Type B pancreatic cell (in vitro differentiated cells): ENCODE data around the gene SCRN1. TPM values are rescaled to one million over a fixed set of nuclear protein-coding genes. Genes with fewer than 3 reads are reported as not detected.

ENCODE experiments used
- DNase-seq: peaks from one replicate; pipeline ENCODE4 v3.0.0; 2021; ENCODE audit warnings: mixed read lengths; ENCODE audit not compliant: unreplicated experiment; ENCODE audit errors: extremely low spot score
- H3K27ac Mint-ChIP-seq: 2 replicates; pipeline ENCODE4 v1.8.0; 2021; ENCODE audit warnings: mild to moderate bottlenecking, mixed read lengths
- H3K27me3 Mint-ChIP-seq: 2 replicates; pipeline ENCODE4 v1.8.0; 2021; ENCODE audit warnings: mixed read lengths
- H3K36me3 Mint-ChIP-seq: 2 replicates; pipeline ENCODE4 v1.8.0; 2021; ENCODE audit warnings: mixed read lengths
- H3K4me1 Mint-ChIP-seq: one replicate; pipeline ENCODE4 v1.8.0; 2021; ENCODE audit warnings: mixed read lengths; ENCODE audit not compliant: unreplicated experiment
- H3K4me3 Mint-ChIP-seq: 2 replicates; pipeline ENCODE4 v1.8.0; 2021; ENCODE audit warnings: mild to moderate bottlenecking, mixed read lengths
- H3K9me3 Mint-ChIP-seq: 2 replicates; pipeline ENCODE4 v1.8.0; 2021; ENCODE audit warnings: mixed read lengths
- total RNA-seq: library from RNA; stranded (reverse); gene quantifications from 2 replicates; pipeline ENCODE4 v1.2.1, GENCODE V29; 2021; ENCODE audit warnings: low replicate concordance
- TF ChIP-seq, protein P1 (sequence below): fragments of 200-600 bp; sonication (generic); conservative IDR thresholded peaks from 2 replicates; pipeline ENCODE4 v1.5.0; 2021; ENCODE audit warnings: antibody characterized with exemption, mild to moderate bottlenecking

The SCRN1 gene
- total RNA-seq, 1 donor from 2014 or later = 62.7 TPM

DNA sequence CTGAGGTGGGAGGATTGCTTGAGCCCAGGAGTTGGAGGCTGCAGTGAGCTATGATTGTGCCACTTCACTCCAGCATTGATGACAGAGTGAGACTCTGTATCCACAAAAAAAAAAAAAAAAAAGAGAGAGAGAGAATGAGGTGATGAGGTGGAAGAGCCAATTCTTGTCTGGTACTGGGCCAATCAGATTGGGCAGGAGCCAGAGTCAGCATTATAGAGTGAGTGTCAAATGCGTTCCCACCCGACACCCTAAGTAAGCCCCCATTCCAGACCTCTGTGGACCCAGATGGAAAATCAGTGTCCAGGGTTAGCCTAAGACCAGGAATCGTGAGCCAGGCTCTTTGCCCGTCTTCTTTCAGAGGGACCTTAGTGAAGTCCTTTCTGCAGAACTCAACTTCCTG lies 99.3 kb downstream of the SCRN1 start:
- peaks cover under 1% of the 10 kb centered on the region for H3K27me3 Mint-ChIP-seq
- no peak overlapping the region for H3K4me3 Mint-ChIP-seq
- TF ChIP-seq, protein P1, sequence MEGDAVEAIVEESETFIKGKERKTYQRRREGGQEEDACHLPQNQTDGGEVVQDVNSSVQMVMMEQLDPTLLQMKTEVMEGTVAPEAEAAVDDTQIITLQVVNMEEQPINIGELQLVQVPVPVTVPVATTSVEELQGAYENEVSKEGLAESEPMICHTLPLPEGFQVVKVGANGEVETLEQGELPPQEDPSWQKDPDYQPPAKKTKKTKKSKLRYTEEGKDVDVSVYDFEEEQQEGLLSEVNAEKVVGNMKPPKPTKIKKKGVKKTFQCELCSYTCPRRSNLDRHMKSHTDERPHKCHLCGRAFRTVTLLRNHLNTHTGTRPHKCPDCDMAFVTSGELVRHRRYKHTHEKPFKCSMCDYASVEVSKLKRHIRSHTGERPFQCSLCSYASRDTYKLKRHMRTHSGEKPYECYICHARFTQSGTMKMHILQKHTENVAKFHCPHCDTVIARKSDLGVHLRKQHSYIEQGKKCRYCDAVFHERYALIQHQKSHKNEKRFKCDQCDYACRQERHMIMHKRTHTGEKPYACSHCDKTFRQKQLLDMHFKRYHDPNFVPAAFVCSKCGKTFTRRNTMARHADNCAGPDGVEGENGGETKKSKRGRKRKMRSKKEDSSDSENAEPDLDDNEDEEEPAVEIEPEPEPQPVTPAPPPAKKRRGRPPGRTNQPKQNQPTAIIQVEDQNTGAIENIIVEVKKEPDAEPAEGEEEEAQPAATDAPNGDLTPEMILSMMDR = no peak
- DNase-seq = no peak
- no peaks in the 10 kb centered on the region for H3K9me3 Mint-ChIP-seq
- peaks cover under 1% of the 10 kb centered on the region for H3K4me1 Mint-ChIP-seq
- H3K36me3 Mint-ChIP-seq = no peaks in the 10 kb centered on the region
- H3K27ac Mint-ChIP-seq = no peak overlapping the region

GRCh38 chr7:29889288-29889687 lies 100.3 kb downstream of the SCRN1 start:
- no peaks in the 10 kb centered on the region for H3K36me3 Mint-ChIP-seq

GRCh38 chr7:29888006-29888405 lies 101.6 kb downstream of the SCRN1 start:
- Mint-ChIP-seq H3K36me3 (no peaks in the 10 kb centered on the region), H3K27me3 (peaks cover 10% of the 10 kb centered on the region), H3K9me3 (no peaks in the 10 kb centered on the region), H3K4me3 (no peak overlapping the region), H3K4me1 (peaks cover 9% of the 10 kb centered on the region), H3K27ac (no peak overlapping the region)
- DNase-seq = no peak
- TF ChIP-seq, protein P1 = no peak

More at GRCh38 chr7:29889288-29889687, 100.3 kb downstream of the SCRN1 start:
- peaks cover 7% of the 10 kb centered on the region for H3K27me3 Mint-ChIP-seq
- H3K4me1 Mint-ChIP-seq = peaks cover 9% of the 10 kb centered on the region
- DNase-seq = no peak
- no peak overlapping the region for H3K27ac Mint-ChIP-seq
- TF ChIP-seq, protein P1 = no peak
- H3K4me3 Mint-ChIP-seq = no peak overlapping the region
- H3K9me3 Mint-ChIP-seq = no peaks in the 10 kb centered on the region

DNA sequence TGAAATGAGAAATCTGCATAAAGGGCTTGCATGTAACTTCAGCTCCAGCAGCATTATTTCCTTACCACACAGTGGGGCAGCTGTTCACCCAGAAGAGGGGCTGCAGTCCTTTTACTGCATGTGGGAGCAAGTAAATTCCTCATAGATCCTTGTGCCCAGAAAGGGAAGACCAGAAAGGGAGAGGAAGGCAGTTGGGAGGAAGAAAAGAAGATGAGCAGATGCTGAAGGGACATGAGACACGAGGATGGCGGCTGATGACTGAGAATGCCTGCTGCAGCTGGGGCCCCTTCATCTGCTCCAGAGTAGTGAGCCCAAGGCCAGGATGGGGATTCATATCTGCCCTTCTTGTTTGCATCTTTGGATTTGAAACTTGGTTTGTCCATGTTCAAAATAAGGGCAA lies 102.8 kb downstream of the SCRN1 start:
- no peak for DNase-seq
- no peaks in the 10 kb centered on the region for H3K36me3 Mint-ChIP-seq
- peaks cover 11% of the 10 kb centered on the region for H3K4me1 Mint-ChIP-seq
- TF ChIP-seq, protein P1 = no peak
- peaks cover 10% of the 10 kb centered on the region for H3K27me3 Mint-ChIP-seq
- H3K9me3 Mint-ChIP-seq = no peaks in the 10 kb centered on the region
- H3K4me3 Mint-ChIP-seq = no peak overlapping the region
- no peak overlapping the region for H3K27ac Mint-ChIP-seq

DNA sequence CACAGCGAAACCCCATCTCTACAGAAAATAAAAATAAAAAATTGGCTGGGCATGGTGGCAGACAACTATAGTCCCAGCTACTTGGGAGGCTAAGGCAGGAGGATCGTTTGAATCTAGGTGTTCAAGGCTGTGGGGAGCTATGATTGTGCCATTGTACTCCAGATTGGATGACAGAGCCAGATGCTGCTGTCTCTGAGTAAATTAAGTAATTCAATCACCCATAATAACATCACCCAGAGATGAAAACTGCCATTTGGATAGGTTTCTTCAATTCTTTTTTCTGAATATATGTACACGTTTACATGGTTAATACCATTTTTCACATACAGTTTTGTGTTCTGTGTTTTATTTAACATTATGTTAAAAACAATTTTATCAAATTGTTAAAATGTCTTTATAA lies 104.0 kb downstream of the SCRN1 start:
- no peak overlapping the region for H3K4me3 Mint-ChIP-seq

More for the DNA sequence above, 104.0 kb downstream of the SCRN1 start:
- DNase-seq = peak; percentile 11
- TF ChIP-seq, protein P1 = no peak
- H3K36me3 Mint-ChIP-seq = no peaks in the 10 kb centered on the region
- no peak overlapping the region for H3K27ac Mint-ChIP-seq
- peaks cover 10% of the 10 kb centered on the region for H3K27me3 Mint-ChIP-seq
- no peaks in the 10 kb centered on the region for H3K9me3 Mint-ChIP-seq
- H3K4me1 Mint-ChIP-seq = peaks cover 14% of the 10 kb centered on the region
